Panc1 (cell line): ENCODE results near the gene FBLN2.

Source experiments
- POLR2AphosphoS5 ChIP-seq: IDR thresholded peaks from 2 replicates; pipeline ENCODE4 v1.6.1; 2012; ENCODE audit warnings: mild to moderate bottlenecking, low read depth, low read length, moderate library complexity
- REST ChIP-seq, 2 experiments: IDR thresholded peaks; 2 replicates each; pipeline ENCODE4 v1.6.1; 2011 to 2012; ENCODE audit warnings: low read depth in 2 of 2, control low read depth in 1 of 2, low read length in 1 of 2, mild to moderate bottlenecking in 1 of 2, moderate library complexity in 1 of 2; ENCODE audit not compliant: insufficient read depth in 1 of 2
- SIN3A ChIP-seq: IDR thresholded peaks from 2 replicates; pipeline ENCODE4 v1.6.1; 2012; ENCODE audit warnings: low read depth, mild to moderate bottlenecking, low read length, moderate library complexity, borderline replicate concordance; ENCODE audit not compliant: insufficient read depth
- TCF7L2 ChIP-seq: IDR thresholded peaks from 2 replicates; pipeline ENCODE4 v1.6.1; 2011; ENCODE audit warnings: mild to moderate bottlenecking, low read depth, low read length, inconsistent platforms
- TF ChIP-seq, protein P1 (sequence below): fragments of 450-650 bp; IDR thresholded peaks from 2 replicates; pipeline ENCODE4 v1.5.1; 2017; ENCODE audit warnings: mild to moderate bottlenecking

GRCh38 chr3:13598926-13599886, 50.3 kb downstream of the FBLN2 start:
- TF ChIP-seq, protein P1, sequence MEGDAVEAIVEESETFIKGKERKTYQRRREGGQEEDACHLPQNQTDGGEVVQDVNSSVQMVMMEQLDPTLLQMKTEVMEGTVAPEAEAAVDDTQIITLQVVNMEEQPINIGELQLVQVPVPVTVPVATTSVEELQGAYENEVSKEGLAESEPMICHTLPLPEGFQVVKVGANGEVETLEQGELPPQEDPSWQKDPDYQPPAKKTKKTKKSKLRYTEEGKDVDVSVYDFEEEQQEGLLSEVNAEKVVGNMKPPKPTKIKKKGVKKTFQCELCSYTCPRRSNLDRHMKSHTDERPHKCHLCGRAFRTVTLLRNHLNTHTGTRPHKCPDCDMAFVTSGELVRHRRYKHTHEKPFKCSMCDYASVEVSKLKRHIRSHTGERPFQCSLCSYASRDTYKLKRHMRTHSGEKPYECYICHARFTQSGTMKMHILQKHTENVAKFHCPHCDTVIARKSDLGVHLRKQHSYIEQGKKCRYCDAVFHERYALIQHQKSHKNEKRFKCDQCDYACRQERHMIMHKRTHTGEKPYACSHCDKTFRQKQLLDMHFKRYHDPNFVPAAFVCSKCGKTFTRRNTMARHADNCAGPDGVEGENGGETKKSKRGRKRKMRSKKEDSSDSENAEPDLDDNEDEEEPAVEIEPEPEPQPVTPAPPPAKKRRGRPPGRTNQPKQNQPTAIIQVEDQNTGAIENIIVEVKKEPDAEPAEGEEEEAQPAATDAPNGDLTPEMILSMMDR: no peak
- TF ChIP-seq POLR2AphosphoS5: no peak
- no peak for TF ChIP-seq REST (IDR thresholded peaks at IDR 0.05; ENCODE audit: insufficient read depth in 1 of 2, low read depth in 2 of 2, low read length in 1 of 2)
- TF ChIP-seq SIN3A: no peak
- TF ChIP-seq TCF7L2: no peak
